KOPT-K1 (cell line): ENCODE data around the gene XXYLT1.

Experiments used
- H3K27ac ChIP-seq: fragments of 200-600 bp; sonication (generic); 2 replicates; pipeline ENCODE4 v1.5.1; 2016; ENCODE audit warnings: antibody characterized with exemption, mild to moderate bottlenecking, low read depth, low read length; ENCODE audit not compliant: poor library complexity, severe bottlenecking
- H3K36me3 ChIP-seq: fragments of 200-600 bp; sonication (generic); 2 replicates; pipeline ENCODE4 v1.5.1; 2017; ENCODE audit warnings: antibody characterized with exemption, mild to moderate bottlenecking, low read length, moderate library complexity; ENCODE audit not compliant: insufficient read depth
- H3K9me3 ChIP-seq: fragments of 200-600 bp; sonication (generic); 2 replicates; pipeline ENCODE4 v1.5.1; 2017; ENCODE audit warnings: antibody characterized with exemption, low read length, mild to moderate bottlenecking; ENCODE audit not compliant: insufficient read depth, poor library complexity, severe bottlenecking

The XXYLT1 gene

DNA sequence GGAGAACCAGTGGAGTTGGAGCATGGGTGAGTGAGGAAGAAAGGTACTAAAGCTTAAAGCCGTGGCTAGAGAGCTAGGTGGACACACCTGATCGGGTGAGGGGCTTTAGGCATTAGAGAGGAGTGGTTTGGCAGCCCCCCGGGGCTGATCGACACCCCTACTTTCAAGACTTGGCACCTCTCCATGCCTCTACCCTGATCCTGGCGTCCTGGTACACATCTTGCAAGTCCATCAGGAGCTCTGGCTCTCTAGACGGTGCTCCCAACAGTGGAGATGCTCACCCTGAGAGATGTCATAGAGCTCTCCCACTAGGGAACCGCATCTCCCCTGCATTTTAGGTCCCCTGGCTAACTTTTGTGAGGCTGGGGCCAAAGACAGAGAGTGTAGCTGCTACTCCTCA lies 98.1 kb downstream of the XXYLT1 start:
- no peak overlapping the region for H3K27ac ChIP-seq
- H3K9me3 ChIP-seq: no peaks in the 10 kb centered on the region
- H3K36me3 ChIP-seq: no peaks in the 10 kb centered on the region

GRCh38 chr3:195172039-195172684 lies 98.8 kb downstream of the XXYLT1 start:
- Histone ChIP-seq H3K27ac (no peak overlapping the region), H3K36me3 (no peaks in the 10 kb centered on the region), H3K9me3 (no peaks in the 10 kb centered on the region)

GRCh38 chr3:195171093-195171873 lies 99.7 kb downstream of the XXYLT1 start:
- Histone ChIP-seq H3K36me3 (no peaks in the 10 kb centered on the region), H3K9me3 (no peaks in the 10 kb centered on the region), H3K27ac (no peak overlapping the region)

DNA sequence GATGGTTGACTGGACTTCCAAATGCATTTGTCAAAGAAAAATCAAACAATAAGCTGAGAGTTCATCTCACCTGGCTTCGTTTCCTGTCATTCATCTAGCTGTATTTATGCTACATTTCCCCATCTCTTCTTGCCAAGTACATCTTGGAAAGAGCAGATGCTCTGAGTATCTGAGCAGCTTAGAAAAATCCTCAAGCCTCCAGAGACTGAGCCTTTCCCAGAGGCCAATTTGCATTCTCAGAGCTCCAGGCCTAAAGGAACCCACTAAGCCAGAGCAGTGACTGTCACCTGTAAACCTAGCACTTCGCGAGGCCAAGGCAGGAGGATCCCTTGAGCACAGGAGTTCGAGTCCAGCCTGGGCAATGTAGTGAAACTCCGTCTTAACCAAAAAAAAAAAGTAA lies 100.5 kb downstream of the XXYLT1 start:
- no peaks in the 10 kb centered on the region for H3K36me3 ChIP-seq
- H3K9me3 ChIP-seq: no peaks in the 10 kb centered on the region

DNA sequence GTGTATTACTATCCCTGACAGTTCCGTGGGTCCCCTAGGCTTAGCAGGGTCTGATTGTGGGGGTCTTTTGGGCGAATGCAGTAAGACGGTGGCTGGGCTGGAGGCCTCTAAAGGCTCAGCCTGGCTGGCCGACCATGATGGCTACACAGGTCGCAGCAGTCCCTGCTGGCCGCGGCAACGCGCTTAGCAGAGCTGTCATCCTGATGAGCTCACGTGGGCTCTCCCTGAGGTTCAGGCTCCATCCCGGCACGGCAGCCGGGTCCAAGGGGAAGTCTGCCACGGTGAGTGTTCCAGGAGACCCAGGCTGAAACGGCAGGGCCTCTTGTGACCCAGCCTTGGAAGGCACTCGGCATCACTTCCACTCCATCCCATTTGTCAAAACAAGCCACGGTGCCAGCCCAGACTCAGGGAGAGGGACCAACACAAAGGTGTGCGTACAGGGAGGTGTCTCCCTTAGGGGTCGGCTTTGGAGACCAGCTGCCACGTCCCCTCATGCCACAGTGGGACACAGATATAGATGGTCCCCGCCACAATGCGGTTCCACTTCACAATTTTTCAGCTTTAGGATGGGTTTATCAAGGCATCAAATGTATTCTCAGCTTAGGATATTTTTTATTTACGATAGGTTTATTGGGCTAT lies 101.8 kb downstream of the XXYLT1 start:
- Histone ChIP-seq H3K36me3 (no peaks in the 10 kb centered on the region), H3K27ac (no peak overlapping the region), H3K9me3 (no peaks in the 10 kb centered on the region)

More for the DNA sequence above, 100.5 kb downstream of the XXYLT1 start:
- no peak overlapping the region for H3K27ac ChIP-seq

DNA sequence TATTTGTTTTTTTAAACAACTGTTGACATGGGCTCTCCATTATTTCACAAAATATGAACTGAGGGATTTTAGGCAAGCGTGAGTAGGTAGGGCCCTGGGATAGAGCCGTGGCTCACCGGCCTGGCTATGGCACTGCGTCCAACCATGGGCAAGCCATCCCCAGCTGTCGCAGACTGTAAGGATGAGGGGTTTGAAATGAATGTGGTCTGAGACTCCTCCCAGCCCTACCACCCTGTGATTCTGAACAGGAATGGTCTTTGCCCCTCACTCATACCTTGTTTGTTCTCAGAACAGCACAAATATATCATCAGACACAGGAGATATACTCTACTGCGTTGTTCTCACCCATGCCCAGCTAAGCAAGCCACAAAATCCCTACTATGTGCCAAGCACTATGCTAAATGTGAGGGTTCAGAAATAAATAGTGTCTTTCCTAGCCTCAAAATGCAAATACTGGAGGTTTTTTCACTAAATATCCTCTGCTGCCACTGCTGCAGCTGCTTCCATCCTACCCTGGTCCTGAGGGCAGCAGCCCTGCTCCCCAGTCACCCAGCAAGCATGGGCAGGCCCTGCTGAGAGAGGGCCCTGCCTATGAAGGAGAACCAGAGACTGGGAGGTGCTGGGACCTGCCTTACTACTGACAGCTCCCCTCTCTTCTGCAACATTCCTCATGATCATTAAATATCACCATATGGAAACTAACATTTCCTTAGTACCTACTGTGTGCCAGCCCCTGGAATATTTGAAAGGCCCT lies 102.8 kb downstream of the XXYLT1 start:
- Histone ChIP-seq H3K9me3 (no peaks in the 10 kb centered on the region), H3K36me3 (no peaks in the 10 kb centered on the region), H3K27ac (no peak overlapping the region)

- H3K9me3 ChIP-seq: no peaks in the 10 kb centered on the region
- no peak overlapping the region for H3K27ac ChIP-seq
- no peaks in the 10 kb centered on the region for H3K36me3 ChIP-seq
Measured at GRCh38 chr3:195165790-195166189, 105.2 kb downstream of the XXYLT1 start.

DNA sequence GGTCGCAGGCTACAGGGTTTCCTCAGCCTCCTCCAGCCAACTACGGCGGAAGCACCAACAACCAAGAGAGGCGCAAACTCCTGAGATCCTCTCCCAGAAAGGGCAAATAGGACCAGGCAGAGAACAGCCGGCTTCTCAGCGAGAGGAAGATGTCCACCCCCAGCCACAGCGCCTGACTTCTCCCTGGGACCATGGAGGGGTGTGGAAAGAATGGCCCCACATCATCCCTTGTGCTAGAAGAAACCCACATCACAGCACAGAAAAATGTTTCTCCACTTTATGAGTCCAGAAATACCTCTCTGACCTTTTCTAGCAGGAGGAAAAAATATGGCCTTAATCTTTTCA lies 105.7 kb downstream of the XXYLT1 start:
- Histone ChIP-seq H3K36me3 (no peaks in the 10 kb centered on the region), H3K9me3 (no peaks in the 10 kb centered on the region), H3K27ac (no peak overlapping the region)

DNA sequence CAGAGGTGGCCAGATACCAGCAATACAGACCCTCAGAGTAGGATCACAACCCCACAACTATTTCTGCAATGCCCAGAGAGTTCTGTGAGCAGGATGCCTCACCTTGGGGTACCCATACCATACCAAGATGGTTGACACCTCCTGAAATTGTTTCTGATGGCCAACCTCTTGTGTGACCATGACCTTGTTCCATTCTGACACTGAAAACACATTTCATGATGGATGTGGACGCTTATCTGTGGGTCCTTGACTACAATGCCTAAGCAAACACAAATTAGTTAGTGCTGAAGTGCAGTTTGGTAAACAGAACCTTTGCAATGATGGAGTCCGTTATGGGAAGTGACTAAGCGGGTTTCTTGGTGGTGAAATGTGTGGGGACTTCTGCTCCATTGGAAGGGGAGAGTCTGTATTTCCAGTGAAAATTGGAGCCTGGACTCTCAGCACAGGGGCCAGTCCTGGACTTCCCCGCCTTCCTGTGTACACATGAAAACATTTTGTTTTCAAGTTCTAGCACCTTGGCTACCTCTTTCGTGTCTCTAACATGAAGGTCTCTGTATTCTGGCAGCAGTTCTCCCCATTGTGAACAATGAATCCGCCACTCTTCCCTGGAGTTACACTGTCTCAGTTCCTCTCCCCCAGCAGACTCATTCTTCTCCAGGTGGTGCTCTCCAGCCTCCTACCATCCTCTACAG lies 106.2 kb downstream of the XXYLT1 start:
- no peak overlapping the region for H3K27ac ChIP-seq
- no peaks in the 10 kb centered on the region for H3K9me3 ChIP-seq
- no peaks in the 10 kb centered on the region for H3K36me3 ChIP-seq

DNA sequence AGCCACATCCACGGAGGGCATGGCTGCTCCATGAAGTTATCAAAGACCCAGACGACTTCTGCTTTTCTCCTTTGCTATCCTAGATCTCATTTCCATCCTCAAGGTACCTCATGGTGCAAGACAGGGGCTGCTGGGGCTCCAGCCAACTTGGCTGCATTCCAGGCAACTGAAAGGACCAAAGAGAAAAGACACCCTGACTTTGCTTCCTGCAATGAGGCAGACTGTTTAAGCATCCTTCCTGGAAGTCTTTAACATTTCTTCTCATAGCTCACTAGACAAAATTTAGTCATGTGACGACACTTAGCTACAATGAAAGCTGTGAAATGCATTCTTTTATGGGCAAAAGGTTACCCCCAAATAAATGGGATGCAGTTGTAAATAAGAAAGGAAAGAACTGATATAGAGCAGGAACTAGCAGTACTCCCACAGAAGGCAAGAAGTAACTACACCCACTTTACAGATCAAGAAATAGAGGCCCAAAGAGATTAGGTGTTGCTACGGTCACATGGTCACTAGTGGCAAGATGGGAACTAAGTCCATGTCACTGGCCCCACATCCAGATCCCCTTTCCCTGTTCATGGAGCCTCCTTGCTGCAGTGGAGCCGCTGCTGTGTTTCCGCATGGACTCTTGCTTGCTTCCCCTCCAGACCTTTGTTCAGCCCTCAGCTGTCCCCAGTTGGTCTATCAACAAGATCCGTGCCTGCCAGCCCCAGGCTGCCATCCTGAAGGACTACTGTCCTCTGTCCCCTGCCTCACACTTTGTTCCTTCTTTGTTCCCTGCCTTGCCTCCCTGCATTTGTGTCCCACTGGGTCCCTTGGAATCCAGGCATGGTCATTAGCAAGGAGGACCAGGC lies 107.0 kb downstream of the XXYLT1 start:
- Histone ChIP-seq H3K36me3 (no peaks in the 10 kb centered on the region), H3K9me3 (no peaks in the 10 kb centered on the region), H3K27ac (no peak overlapping the region)

GRCh38 chr3:195162816-195163215 lies 108.1 kb downstream of the XXYLT1 start:
- no peaks in the 10 kb centered on the region for H3K9me3 ChIP-seq
- peak overlapping the region; percentile 54 for H3K27ac ChIP-seq
- no peaks in the 10 kb centered on the region for H3K36me3 ChIP-seq

DNA sequence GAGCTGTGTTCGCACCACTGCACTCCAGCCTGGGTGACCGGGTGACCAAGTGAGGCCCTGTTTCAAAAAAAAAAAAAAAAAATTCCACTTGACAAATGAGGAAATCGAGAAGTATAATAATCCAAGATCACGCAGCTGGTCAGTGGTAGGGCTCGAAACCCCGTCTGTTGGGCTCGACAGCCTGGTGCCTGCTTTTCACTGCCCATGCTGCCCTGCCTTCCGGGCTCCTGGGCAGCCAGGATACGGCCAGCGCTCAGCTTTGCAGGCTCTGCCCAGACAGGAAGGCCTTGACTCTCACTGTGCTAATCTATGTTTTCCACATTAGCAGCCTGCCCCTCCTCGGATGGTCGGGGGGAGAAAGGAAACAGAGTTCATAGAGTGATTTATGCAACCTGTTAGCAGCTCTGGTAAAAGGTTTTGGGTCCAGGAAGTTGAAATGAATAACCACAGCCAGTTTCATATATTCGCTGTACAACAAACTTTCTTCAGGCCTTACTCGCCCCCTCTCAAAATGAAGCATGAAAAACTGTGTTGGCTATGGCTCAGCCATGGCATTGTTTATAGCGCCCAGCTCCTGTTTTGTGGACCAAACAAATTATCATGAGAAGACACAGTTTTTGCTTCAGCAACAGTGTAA lies 108.8 kb downstream of the XXYLT1 start:
- Histone ChIP-seq H3K9me3 (no peaks in the 10 kb centered on the region), H3K27ac (peak overlapping the region; percentile 54), H3K36me3 (no peaks in the 10 kb centered on the region)

- no peak overlapping the region for H3K27ac ChIP-seq
- no peaks in the 10 kb centered on the region for H3K36me3 ChIP-seq
- H3K9me3 ChIP-seq: no peaks in the 10 kb centered on the region
Measured at GRCh38 chr3:195160908-195161434, 110.0 kb downstream of the XXYLT1 start.
